ENCODE measurements around the gene ABL1.
"Not testable (repeated sequence)": the region's sequence is repeated elsewhere in the genome, so short reads cannot be mapped to it uniquely, and the experiment has no call there.

Gene ABL1

GRCh38 chr9:130834371-130835336, at the start of gene ABL1:
ABL1 (plus strand) TSS chr9:130835254; CDS start chr9:130835447, 193 bp downstream.
- peak; percentile 85 for DNase-seq (ENCODE audit: low spot score)
- no peak for FAIRE-seq

- DNase-seq (ENCODE audit: low spot score) (no peak), FAIRE-seq (no peak)
Observed at GRCh38 chr9:130785940-130786508, 49.0 kb upstream of the ABL1 start.

GRCh38 chr9:130786526-130786925, 48.5 kb upstream of the ABL1 start:
- no peak for DNase-seq (ENCODE audit: low spot score)
- FAIRE-seq, result no peak

GRCh38 chr9:130789747-130790672, 45.0 kb upstream of the ABL1 start:
- FAIRE-seq (no peak), DNase-seq (ENCODE audit: low spot score) (no peak)

- DNase-seq (ENCODE audit: low spot score) (no peak), FAIRE-seq (no peak)
Observed at GRCh38 chr9:130791303-130791894, 43.7 kb upstream of the ABL1 start.

- FAIRE-seq (no peak), DNase-seq (ENCODE audit: low spot score) (no peak)
Observed at GRCh38 chr9:130793589-130793988, 41.5 kb upstream of the ABL1 start.

GRCh38 chr9:130794021-130794420, 41.0 kb upstream of the ABL1 start:
- FAIRE-seq; DNase-seq (ENCODE audit: low spot score): not testable (repeated sequence)

- FAIRE-seq; DNase-seq (ENCODE audit: low spot score): not testable (repeated sequence)
Observed at GRCh38 chr9:130794423-130794822, 40.6 kb upstream of the ABL1 start.

GRCh38 chr9:130794923-130795495, 40.0 kb upstream of the ABL1 start:
- FAIRE-seq (no peak), DNase-seq (ENCODE audit: low spot score) (no peak)

GRCh38 chr9:130803116-130803515, 31.9 kb upstream of the ABL1 start:
- not testable (repeated sequence) for FAIRE-seq; DNase-seq (ENCODE audit: low spot score)

GRCh38 chr9:130805510-130806326, 29.3 kb upstream of the ABL1 start:
- DNase-seq (ENCODE audit: low spot score), result no peak

GRCh38 chr9:130806327-130806716, 28.7 kb upstream of the ABL1 start:
- FAIRE-seq (no peak), DNase-seq (ENCODE audit: low spot score) (no peak)

More at GRCh38 chr9:130805510-130806326, 29.3 kb upstream of the ABL1 start:
- FAIRE-seq, result no peak

GRCh38 chr9:130810609-130811136, 24.4 kb upstream of the ABL1 start:
- FAIRE-seq (no peak), DNase-seq (ENCODE audit: low spot score) (no peak)

- FAIRE-seq, result no peak
- no peak for DNase-seq (ENCODE audit: low spot score)
Observed at GRCh38 chr9:130815242-130815808, 19.7 kb upstream of the ABL1 start.

- no peak for FAIRE-seq
- DNase-seq (ENCODE audit: low spot score), result no peak
Observed at GRCh38 chr9:130817914-130818313, 17.1 kb upstream of the ABL1 start.

GRCh38 chr9:130820135-130820738, 14.8 kb upstream of the ABL1 start:
- no peak for FAIRE-seq
- DNase-seq (ENCODE audit: low spot score), result no peak

- FAIRE-seq (no peak), DNase-seq (ENCODE audit: low spot score) (no peak)
Observed at GRCh38 chr9:130823435-130823834, 11.6 kb upstream of the ABL1 start.

GRCh38 chr9:130824079-130824478, 11.0 kb upstream of the ABL1 start:
- DNase-seq (ENCODE audit: low spot score) (no peak), FAIRE-seq (no peak)
